ENCODE measurements around the gene F5.

F5 gene

GRCh38 chr1:169572187-169572586, 14.1 kb downstream of the F5 start:
- no peak overlapping the region for H3K4me3 ChIP-seq (ENCODE audit: low read depth, low read length)
- no peak overlapping the region for H2AFZ ChIP-seq
- H3K79me2 ChIP-seq = no peaks in the 10 kb centered on the region
- H3K4me2 ChIP-seq (ENCODE audit: low read length) = no peak overlapping the region
- H3K27ac ChIP-seq = no peak overlapping the region
- no peak overlapping the region for H3K9ac ChIP-seq
- H3K4me1 ChIP-seq = no peaks in the 10 kb centered on the region
- TF ChIP-seq CTCF (IDR thresholded peaks at IDR 0.05) = no peak
- H3K27me3 ChIP-seq (ENCODE audit: control insufficient read depth, insufficient read depth, low read length) = no peaks in the 10 kb centered on the region
- H3K9me3 ChIP-seq (ENCODE audit: control insufficient read depth, low read length) = no peaks in the 10 kb centered on the region
- H3K36me3 ChIP-seq (ENCODE audit: control insufficient read depth, insufficient read depth, low read length) = no peaks in the 10 kb centered on the region

GRCh38 chr1:169571450-169571849, 14.8 kb downstream of the F5 start:
- no peaks in the 10 kb centered on the region for H3K27me3 ChIP-seq (ENCODE audit: control insufficient read depth, insufficient read depth, low read length)
- no peaks in the 10 kb centered on the region for H3K36me3 ChIP-seq (ENCODE audit: control insufficient read depth, insufficient read depth, low read length)
- no peak for TF ChIP-seq CTCF (IDR thresholded peaks at IDR 0.05)
- H3K79me2 ChIP-seq = no peaks in the 10 kb centered on the region
- no peak overlapping the region for H3K27ac ChIP-seq
- H3K4me2 ChIP-seq (ENCODE audit: low read length) = no peak overlapping the region
- no peak overlapping the region for H3K9ac ChIP-seq
- no peak overlapping the region for H2AFZ ChIP-seq
- H3K4me3 ChIP-seq (ENCODE audit: low read depth, low read length) = no peak overlapping the region
- no peaks in the 10 kb centered on the region for H3K9me3 ChIP-seq (ENCODE audit: control insufficient read depth, low read length)
- no peaks in the 10 kb centered on the region for H3K4me1 ChIP-seq

- no peak overlapping the region for H3K9ac ChIP-seq
- H3K4me3 ChIP-seq (ENCODE audit: low read depth, low read length) = no peak overlapping the region
- H3K4me2 ChIP-seq (ENCODE audit: low read length) = no peak overlapping the region
- H3K79me2 ChIP-seq = no peaks in the 10 kb centered on the region
- H3K36me3 ChIP-seq (ENCODE audit: control insufficient read depth, insufficient read depth, low read length) = no peaks in the 10 kb centered on the region
- no peak overlapping the region for H2AFZ ChIP-seq
- H3K9me3 ChIP-seq (ENCODE audit: control insufficient read depth, low read length) = no peaks in the 10 kb centered on the region
- no peaks in the 10 kb centered on the region for H3K4me1 ChIP-seq
- no peak overlapping the region for H3K27ac ChIP-seq
- no peak for TF ChIP-seq CTCF (IDR thresholded peaks at IDR 0.05)
- no peaks in the 10 kb centered on the region for H3K27me3 ChIP-seq (ENCODE audit: control insufficient read depth, insufficient read depth, low read length)
These were observed 16.1 kb downstream of the F5 start for GRCh38 chr1:169570172-169570574.

- H3K9me3 ChIP-seq (ENCODE audit: control insufficient read depth, low read length) = no peaks in the 10 kb centered on the region
- no peak overlapping the region for H3K9ac ChIP-seq
- H2AFZ ChIP-seq = no peak overlapping the region
- H3K36me3 ChIP-seq (ENCODE audit: control insufficient read depth, insufficient read depth, low read length) = no peaks in the 10 kb centered on the region
- H3K4me3 ChIP-seq (ENCODE audit: low read depth, low read length) = no peak overlapping the region
- no peaks in the 10 kb centered on the region for H3K79me2 ChIP-seq
- H3K4me1 ChIP-seq = no peaks in the 10 kb centered on the region
- TF ChIP-seq CTCF (IDR thresholded peaks at IDR 0.05) = no peak
- H3K4me2 ChIP-seq (ENCODE audit: low read length) = no peak overlapping the region
- no peaks in the 10 kb centered on the region for H3K27me3 ChIP-seq (ENCODE audit: control insufficient read depth, insufficient read depth, low read length)
- no peak overlapping the region for H3K27ac ChIP-seq
These were observed 17.8 kb downstream of the F5 start for GRCh38 chr1:169568497-169568896.

- no peak overlapping the region for H3K27ac ChIP-seq
These were observed 20.7 kb downstream of the F5 start for GRCh38 chr1:169565335-169566271.

More at GRCh38 chr1:169565335-169566271, 20.7 kb downstream of the F5 start:
- Histone ChIP-seq H3K79me2 (no peaks in the 10 kb centered on the region), H2AFZ (no peak overlapping the region), H3K27me3 (ENCODE audit: control insufficient read depth, insufficient read depth, low read length) (no peaks in the 10 kb centered on the region), H3K36me3 (ENCODE audit: control insufficient read depth, insufficient read depth, low read length) (no peaks in the 10 kb centered on the region), H3K4me3 (ENCODE audit: low read depth, low read length) (no peak overlapping the region), H3K4me2 (ENCODE audit: low read length) (no peak overlapping the region), H3K9ac (no peak overlapping the region), H3K4me1 (no peaks in the 10 kb centered on the region), H3K9me3 (ENCODE audit: control insufficient read depth, low read length) (no peaks in the 10 kb centered on the region)
- no peak for TF ChIP-seq CTCF (IDR thresholded peaks at IDR 0.05)
